Upper lobe of left lung (tissue), 4 donors: ENCODE data around the gene FSTL5.

Experiments used
- POLR2A ChIP-seq, 4 donors: fragments of 450-650 bp; IDR thresholded peaks; one replicate each; pipeline ENCODE4 v1.5.1; 2016 to 2017; ENCODE audit warnings: antibody characterized with exemption in 4 of 4, mild to moderate bottlenecking in 2 of 4
- TF ChIP-seq, protein P1 (sequence below), 6 experiments: fragments of 450-650 bp in 4 of 6; fragments of 200-600 bp in 2 of 6; sonication (generic) in 2 of 6; IDR thresholded peaks; one replicate each; pipeline ENCODE4 v1.5.1; 2016 to 2019; ENCODE audit warnings: antibody characterized with exemption in 6 of 6

DNA sequence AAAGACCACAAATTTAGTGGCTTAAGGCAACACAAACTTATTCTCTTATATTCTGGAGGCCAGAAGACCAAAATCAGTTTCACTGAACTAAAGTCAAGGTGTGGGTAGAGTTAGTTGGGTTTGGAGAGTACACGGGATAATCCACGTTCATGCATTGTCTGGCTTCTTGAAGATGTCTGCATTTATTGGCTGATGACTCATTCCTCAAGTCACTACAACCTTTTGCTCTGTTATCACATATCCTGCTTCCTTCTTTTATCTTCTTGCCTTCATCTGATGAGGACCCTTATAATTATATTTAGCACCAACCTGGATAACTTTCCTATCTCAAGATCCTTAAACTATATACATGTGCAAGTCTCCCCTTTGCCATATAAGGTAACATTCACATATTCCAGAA lies 590.0 kb downstream of the FSTL5 start:
- TF ChIP-seq, protein P1, sequence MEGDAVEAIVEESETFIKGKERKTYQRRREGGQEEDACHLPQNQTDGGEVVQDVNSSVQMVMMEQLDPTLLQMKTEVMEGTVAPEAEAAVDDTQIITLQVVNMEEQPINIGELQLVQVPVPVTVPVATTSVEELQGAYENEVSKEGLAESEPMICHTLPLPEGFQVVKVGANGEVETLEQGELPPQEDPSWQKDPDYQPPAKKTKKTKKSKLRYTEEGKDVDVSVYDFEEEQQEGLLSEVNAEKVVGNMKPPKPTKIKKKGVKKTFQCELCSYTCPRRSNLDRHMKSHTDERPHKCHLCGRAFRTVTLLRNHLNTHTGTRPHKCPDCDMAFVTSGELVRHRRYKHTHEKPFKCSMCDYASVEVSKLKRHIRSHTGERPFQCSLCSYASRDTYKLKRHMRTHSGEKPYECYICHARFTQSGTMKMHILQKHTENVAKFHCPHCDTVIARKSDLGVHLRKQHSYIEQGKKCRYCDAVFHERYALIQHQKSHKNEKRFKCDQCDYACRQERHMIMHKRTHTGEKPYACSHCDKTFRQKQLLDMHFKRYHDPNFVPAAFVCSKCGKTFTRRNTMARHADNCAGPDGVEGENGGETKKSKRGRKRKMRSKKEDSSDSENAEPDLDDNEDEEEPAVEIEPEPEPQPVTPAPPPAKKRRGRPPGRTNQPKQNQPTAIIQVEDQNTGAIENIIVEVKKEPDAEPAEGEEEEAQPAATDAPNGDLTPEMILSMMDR (IDR thresholded peaks at IDR 0.05) = no peak
- TF ChIP-seq POLR2A (IDR thresholded peaks at IDR 0.05) = no peak
